Lower leg skin (tissue), 4 donors: ENCODE results near the gene KIRREL3. TPM values are rescaled to one million over a fixed set of nuclear protein-coding genes. Genes with fewer than 3 reads are reported as not detected.

Experiments used
- DNase-seq, 2 donors: peaks; one replicate each; pipeline ENCODE4 v3.0.0-alpha.2; 2019; ENCODE audit warnings: low spot score in 2 of 2
- H3K4me3 ChIP-seq: fragments of 200-600 bp; sonication (generic); 2 replicates; pipeline ENCODE4 v1.5.1; 2017; ENCODE audit warnings: mild to moderate bottlenecking, low read depth; ENCODE audit not compliant: poor library complexity, severe bottlenecking
- POLR2A ChIP-seq, 2 donors: fragments of 450-650 bp; IDR thresholded peaks; one replicate each; pipeline ENCODE4 v1.6.1; 2016 to 2017; ENCODE audit warnings: antibody characterized with exemption in 2 of 2, mild to moderate bottlenecking in 1 of 2, moderate library complexity in 1 of 2
- WGBS, 2 donors: methylation state at CpG; one replicate each; pipeline ENCODE4 v1.1.5; 2018; 5-methylcytosine and 5-hydroxymethylcytosine counted together
- intact Hi-C: fragments of 100-400 bp; cut with DNase I; formaldehyde crosslinking; loops from one replicate; pipeline ENCODE4 v1.15.0; 2023; ENCODE audit warnings: low total_unique reads
- total RNA-seq, 4 donors: library from RNA; depleted of rRNA; stranded (reverse); fragments of >200 nt; gene quantifications; one replicate each; pipeline ENCODE4 v1.1.0, GENCODE V29; 2016
- TF ChIP-seq, protein P1 (sequence below), 3 donors: fragments of 450-650 bp; IDR thresholded peaks; one replicate each; pipeline ENCODE4 v1.5.1; 2016; ENCODE audit warnings: antibody characterized with exemption in 3 of 3, mild to moderate bottlenecking in 3 of 3, moderate library complexity in 2 of 3

Gene KIRREL3
- total RNA-seq, 4 donors from 2014 or later, result 0.13 TPM; not detected in 3

DNA sequence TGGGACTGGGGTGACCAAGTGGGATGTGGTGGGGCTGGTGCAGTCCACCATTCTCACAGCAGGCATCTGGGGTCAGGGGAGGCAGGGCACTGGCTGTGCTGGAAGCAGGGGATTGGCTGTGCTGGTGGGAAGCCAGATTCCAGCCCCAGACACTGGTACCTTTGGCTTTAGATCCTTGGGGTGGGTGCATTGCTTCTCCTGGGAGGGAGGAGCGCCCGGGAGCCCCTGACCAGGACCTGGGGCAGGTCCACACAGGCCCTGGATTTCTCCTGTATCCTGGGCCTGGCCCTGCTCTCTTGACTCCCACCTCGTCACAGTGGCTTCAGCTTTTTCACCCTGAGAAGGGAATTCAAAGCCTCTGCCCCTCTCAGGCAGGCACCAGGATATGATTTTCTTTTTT, 606.5 kb downstream of the KIRREL3 start:
- no peak overlapping the region for H3K4me3 ChIP-seq
- no peak for DNase-seq
- TF ChIP-seq POLR2A (IDR thresholded peaks at IDR 0.05), result no peak
- TF ChIP-seq, protein P1, sequence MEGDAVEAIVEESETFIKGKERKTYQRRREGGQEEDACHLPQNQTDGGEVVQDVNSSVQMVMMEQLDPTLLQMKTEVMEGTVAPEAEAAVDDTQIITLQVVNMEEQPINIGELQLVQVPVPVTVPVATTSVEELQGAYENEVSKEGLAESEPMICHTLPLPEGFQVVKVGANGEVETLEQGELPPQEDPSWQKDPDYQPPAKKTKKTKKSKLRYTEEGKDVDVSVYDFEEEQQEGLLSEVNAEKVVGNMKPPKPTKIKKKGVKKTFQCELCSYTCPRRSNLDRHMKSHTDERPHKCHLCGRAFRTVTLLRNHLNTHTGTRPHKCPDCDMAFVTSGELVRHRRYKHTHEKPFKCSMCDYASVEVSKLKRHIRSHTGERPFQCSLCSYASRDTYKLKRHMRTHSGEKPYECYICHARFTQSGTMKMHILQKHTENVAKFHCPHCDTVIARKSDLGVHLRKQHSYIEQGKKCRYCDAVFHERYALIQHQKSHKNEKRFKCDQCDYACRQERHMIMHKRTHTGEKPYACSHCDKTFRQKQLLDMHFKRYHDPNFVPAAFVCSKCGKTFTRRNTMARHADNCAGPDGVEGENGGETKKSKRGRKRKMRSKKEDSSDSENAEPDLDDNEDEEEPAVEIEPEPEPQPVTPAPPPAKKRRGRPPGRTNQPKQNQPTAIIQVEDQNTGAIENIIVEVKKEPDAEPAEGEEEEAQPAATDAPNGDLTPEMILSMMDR (IDR thresholded peaks at IDR 0.05), result no peak
- intact Hi-C loops, result no loop called here
- WGBS, 2 donors, result 73 to 85% methylated on average over 3 of the region's 3 CpGs

DNA sequence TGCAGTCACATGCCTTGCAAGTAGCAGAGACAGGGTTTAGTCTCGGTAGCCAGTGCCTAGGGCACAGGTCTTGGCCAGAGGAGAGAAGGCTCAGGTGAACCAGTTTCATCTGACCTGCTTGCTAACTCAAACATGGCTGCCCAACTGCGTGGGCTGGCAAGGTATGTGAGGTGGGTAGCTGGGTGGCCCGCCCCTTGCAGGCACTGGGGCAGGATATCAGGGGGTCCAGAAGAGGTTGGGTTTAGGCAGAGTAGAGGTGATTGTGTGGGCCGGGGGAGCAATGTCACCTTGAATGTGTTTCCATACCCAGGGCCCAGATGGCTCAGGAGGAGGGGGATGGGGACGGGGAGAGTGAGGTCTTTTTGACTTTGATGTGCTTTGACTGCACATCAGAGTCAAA, 607.4 kb downstream of the KIRREL3 start:
- DNase-seq, result no peak
- H3K4me3 ChIP-seq, result no peak overlapping the region
- no peak for TF ChIP-seq POLR2A (IDR thresholded peaks at IDR 0.05)
- TF ChIP-seq, protein P1 (IDR thresholded peaks at IDR 0.05), result no peak
- intact Hi-C loops, result no loop called here
- 79 to 83% methylated on average over 5 of the region's 5 CpGs for WGBS, 2 donors

- no peak for DNase-seq
- WGBS, 2 donors, result 21 to 41% methylated on average over 4 of the region's 4 CpGs
- intact Hi-C loops, result no loop called here
- no peak overlapping the region for H3K4me3 ChIP-seq
- TF ChIP-seq POLR2A (IDR thresholded peaks at IDR 0.05), result no peak
- TF ChIP-seq, protein P1 (IDR thresholded peaks at IDR 0.05), result no peak
Observed at GRCh38 chr11:126392633-126393013, 607.9 kb downstream of the KIRREL3 start.

DNA sequence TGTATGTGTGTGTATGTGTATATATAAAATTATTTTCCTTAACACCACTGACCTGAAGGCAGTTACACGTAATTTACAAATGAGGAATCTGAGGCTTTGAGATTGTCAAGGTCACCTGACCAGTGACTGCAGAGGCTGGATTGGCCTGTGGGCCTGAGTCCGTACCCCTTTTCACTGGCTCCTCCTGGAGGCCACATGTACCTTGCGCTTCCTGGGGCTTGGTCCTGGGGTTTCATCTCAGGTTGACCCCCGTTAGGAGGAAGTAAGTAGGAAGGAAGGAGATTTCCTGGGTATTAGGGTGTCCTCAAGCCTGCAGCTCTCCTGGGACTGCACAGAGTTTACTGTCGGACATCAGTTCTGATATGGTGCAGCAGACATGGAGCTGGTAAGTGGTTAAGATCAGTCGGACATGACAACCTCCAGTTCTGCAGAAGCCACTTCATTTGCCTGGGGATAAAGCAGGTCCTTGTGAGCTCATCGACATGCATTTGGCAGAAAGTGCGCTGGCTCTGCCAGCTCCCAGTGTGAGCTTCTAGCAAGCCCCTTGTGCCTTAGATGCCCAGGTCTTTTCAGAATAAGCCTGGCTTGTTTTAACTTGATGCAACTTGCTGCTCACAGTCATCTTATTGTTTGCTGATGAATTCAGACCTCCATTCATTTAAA, 608.5 kb downstream of the KIRREL3 start:
- TF ChIP-seq, protein P1 (IDR thresholded peaks at IDR 0.05), result no peak
- TF ChIP-seq POLR2A (IDR thresholded peaks at IDR 0.05), result no peak
- 44 to 49% methylated on average over 8 of the region's 8 CpGs for WGBS, 2 donors
- no peak overlapping the region for H3K4me3 ChIP-seq
- intact Hi-C loops, result no loop called here
- DNase-seq, result no peak

DNA sequence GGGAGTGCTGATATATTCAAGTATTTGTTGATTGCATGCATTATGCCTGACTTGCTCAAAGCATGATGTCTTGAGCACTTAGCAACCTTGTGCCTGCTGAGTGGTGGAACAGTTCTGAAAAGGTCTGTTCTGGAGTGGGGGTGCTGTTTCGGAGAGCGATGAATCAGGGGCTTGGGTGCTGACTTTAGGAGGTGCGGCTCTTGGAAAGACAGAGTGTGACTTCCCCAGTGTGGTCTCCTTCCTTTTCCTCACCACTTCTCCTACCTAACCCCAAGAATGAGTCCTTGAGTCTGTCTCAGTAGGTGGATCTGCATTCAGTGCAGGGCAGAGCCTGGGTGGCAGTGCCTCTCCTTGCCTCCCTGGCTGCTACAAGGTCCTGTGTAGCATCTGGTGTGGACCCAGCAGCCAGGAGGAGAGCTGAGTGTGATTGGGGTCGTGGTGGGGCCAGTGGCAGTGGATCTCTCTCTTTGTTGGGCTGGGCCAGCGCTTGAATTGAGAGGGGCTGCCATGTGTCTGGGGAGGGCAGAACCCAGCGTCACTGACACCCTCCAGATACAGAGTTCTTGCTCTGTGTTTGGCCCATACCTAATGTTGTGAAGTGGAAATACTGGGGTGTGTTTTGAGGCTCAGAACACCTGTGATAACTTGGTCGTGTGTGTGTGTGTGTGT, 609.1 kb downstream of the KIRREL3 start:
- 71 to 72% methylated on average over 7 of the region's 7 CpGs for WGBS, 2 donors
- TF ChIP-seq POLR2A (IDR thresholded peaks at IDR 0.05), result no peak
- TF ChIP-seq, protein P1 (IDR thresholded peaks at IDR 0.05), result no peak
- H3K4me3 ChIP-seq, result no peak overlapping the region
- intact Hi-C loops, result no loop called here
- DNase-seq, result no peak
